ENCODE data around the gene TMEM138. TPM values are rescaled to one million over a fixed set of nuclear protein-coding genes. Genes with fewer than 3 reads are reported as not detected.

Gene TMEM138
- total and polyA plus RNA-seq, 2 of the 13 experiments (the other 11 are each of a cell fraction or from before 2014, with no cell fraction given), result 43.5 to 61.0 TPM

DNA sequence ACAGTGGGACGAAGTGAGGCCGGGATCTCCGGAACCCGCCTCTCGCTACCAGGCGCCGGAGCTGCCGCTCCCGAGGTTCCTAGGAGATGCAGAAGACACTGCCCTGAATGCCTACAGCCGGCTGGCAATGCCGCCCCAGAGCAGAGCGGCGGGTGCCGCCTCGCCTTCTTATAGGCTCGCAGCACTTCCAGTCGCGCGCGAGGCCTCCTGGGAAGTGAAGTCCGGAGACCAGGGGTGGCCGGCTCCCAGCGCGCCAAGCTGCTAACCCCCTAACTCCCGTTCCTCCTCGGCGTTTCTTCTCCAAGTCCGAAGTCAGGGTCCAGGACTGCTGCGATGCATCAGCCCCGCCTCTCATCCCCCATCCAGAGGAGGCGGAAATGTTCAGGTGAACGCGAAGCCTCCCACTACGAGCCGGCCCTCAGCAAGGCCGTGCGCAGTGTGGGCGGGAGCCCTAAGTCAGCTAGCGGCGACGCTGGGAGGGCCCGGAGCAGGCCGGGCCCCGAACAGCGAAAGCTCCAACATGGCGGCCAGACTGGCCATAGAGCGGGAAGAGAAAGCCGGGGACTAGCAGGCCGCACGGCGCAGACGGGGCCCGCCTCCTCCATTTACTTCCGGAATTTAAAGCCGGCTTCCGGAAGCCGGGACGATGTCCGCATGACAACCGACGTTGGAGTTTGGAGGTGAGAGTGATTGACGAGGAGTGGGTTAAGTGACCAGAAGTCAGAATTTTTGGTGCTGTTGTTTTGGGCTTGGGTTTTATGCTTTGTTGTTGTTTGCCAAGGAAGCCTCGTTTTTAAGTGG lies at the start of gene TMEM138, which contains the start of gene CYB561A3 (continued):
- TF ChIP-seq, protein P1, sequence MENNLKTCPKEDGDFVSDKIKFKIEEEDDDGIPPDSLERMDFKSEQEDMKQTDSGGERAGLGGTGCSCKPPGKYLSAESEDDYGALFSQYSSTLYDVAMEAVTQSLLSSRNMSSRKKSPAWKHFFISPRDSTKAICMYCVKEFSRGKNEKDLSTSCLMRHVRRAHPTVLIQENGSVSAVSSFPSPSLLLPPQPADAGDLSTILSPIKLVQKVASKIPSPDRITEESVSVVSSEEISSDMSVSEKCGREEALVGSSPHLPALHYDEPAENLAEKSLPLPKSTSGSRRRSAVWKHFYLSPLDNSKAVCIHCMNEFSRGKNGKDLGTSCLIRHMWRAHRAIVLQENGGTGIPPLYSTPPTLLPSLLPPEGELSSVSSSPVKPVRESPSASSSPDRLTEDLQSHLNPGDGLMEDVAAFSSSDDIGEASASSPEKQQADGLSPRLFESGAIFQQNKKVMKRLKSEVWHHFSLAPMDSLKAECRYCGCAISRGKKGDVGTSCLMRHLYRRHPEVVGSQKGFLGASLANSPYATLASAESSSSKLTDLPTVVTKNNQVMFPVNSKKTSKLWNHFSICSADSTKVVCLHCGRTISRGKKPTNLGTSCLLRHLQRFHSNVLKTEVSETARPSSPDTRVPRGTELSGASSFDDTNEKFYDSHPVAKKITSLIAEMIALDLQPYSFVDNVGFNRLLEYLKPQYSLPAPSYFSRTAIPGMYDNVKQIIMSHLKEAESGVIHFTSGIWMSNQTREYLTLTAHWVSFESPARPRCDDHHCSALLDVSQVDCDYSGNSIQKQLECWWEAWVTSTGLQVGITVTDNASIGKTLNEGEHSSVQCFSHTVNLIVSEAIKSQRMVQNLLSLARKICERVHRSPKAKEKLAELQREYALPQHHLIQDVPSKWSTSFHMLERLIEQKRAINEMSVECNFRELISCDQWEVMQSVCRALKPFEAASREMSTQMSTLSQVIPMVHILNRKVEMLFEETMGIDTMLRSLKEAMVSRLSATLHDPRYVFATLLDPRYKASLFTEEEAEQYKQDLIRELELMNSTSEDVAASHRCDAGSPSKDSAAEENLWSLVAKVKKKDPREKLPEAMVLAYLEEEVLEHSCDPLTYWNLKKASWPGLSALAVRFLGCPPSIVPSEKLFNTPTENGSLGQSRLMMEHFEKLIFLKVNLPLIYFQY (CRISPR knock-in tag; IDR thresholded peaks at IDR 0.05; ENCODE audit: borderline replicate concordance), result no peak
- peak; percentile 82 for TF ChIP-seq ZNF468 (CRISPR knock-in tag; IDR thresholded peaks at IDR 0.05)
- TF ChIP-seq, protein P2, sequence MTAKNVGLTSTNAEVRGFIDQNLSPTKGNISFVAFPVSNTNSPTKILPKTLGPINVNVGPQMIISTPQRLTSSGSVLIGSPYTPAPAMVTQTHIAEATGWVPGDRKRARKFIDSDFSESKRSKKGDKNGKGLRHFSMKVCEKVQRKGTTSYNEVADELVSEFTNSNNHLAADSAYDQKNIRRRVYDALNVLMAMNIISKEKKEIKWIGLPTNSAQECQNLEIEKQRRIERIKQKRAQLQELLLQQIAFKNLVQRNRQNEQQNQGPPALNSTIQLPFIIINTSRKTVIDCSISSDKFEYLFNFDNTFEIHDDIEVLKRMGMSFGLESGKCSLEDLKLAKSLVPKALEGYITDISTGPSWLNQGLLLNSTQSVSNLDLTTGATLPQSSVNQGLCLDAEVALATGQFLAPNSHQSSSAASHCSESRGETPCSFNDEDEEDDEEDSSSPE (CRISPR knock-in tag; IDR thresholded peaks at IDR 0.05), result peak; percentile 96
- TF ChIP-seq ARNT (IDR thresholded peaks at IDR 0.05), result no peak
- TF ChIP-seq ZBTB7B (CRISPR knock-in tag; IDR thresholded peaks at IDR 0.05), result no peak
- peak; percentile 80 for TF ChIP-seq POLR2AphosphoS5 (IDR thresholded peaks at IDR 0.05; ENCODE audit: low read depth, low read length)
- TF ChIP-seq, protein P3, sequence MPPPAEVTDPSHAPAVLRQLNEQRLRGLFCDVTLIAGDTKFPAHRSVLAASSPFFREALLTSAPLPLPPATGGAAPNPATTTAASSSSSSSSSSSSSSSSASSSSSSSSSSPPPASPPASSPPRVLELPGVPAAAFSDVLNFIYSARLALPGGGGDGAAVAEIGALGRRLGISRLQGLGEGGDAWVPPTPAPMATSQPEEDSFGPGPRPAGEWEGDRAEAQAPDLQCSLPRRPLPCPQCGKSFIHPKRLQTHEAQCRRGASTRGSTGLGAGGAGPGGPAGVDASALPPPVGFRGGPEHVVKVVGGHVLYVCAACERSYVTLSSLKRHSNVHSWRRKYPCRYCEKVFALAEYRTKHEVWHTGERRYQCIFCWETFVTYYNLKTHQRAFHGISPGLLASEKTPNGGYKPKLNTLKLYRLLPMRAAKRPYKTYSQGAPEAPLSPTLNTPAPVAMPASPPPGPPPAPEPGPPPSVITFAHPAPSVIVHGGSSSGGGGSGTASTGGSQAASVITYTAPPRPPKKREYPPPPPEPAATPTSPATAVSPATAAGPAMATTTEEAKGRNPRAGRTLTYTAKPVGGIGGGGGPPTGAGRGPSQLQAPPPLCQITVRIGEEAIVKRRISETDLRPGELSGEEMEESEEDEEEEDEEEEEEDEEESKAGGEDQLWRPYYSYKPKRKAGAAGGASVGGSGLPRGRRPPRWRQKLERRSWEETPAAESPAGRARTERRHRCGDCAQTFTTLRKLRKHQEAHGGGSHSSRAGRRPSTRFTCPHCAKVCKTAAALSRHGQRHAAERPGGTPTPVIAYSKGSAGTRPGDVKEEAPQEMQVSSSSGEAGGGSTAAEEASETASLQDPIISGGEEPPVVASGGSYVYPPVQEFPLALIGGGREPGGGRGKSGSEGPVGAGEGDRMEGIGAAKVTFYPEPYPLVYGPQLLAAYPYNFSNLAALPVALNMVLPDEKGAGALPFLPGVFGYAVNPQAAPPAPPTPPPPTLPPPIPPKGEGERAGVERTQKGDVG (CRISPR knock-in tag; IDR thresholded peaks at IDR 0.05; ENCODE audit: borderline replicate concordance), result no peak
- no peak for TF ChIP-seq TBL1XR1 (IDR thresholded peaks at IDR 0.05; ENCODE audit: borderline replicate concordance, low read length, partially characterized antibody)
- TF ChIP-seq BRD4 (CRISPR knock-in tag; IDR thresholded peaks at IDR 0.05), result peak; percentile 96; the same call in 1 of the 2 replicates
- TF ChIP-seq ZBTB3 (CRISPR knock-in tag; IDR thresholded peaks at IDR 0.05; ENCODE audit: borderline replicate concordance, low read depth), result no peak
- no peak for TF ChIP-seq DNMT1 (CRISPR knock-in tag; IDR thresholded peaks at IDR 0.05)
- no peak for TF ChIP-seq ATRX (CRISPR knock-in tag; IDR thresholded peaks at IDR 0.05; ENCODE audit: borderline replicate concordance)
- TF ChIP-seq PTBP1 (IDR thresholded peaks at IDR 0.05; ENCODE audit: low read depth, low read length, poor library complexity, severe bottlenecking), result peak; percentile 90
- TF ChIP-seq, protein P4, sequence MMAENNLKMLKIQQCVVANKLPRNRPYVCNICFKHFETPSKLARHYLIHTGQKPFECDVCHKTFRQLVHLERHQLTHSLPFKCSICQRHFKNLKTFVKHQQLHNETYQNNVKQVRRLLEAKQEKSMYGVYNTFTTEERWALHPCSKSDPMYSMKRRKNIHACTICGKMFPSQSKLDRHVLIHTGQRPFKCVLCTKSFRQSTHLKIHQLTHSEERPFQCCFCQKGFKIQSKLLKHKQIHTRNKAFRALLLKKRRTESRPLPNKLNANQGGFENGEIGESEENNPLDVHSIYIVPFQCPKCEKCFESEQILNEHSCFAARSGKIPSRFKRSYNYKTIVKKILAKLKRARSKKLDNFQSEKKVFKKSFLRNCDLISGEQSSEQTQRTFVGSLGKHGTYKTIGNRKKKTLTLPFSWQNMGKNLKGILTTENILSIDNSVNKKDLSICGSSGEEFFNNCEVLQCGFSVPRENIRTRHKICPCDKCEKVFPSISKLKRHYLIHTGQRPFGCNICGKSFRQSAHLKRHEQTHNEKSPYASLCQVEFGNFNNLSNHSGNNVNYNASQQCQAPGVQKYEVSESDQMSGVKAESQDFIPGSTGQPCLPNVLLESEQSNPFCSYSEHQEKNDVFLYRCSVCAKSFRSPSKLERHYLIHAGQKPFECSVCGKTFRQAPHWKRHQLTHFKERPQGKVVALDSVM (CRISPR knock-in tag; IDR thresholded peaks at IDR 0.05), result 0 out of 2 replicates have a peak, but pooled peaks have one; percentile 32
- no peak for TF ChIP-seq ZNF577 (CRISPR knock-in tag; IDR thresholded peaks at IDR 0.05; ENCODE audit: borderline replicate concordance, low read depth)
- TF ChIP-seq ZNF282 (IDR thresholded peaks at IDR 0.05; ENCODE audit: partially characterized antibody), result no peak
